ENCODE results near the gene TMEM255B. TPM values are rescaled to one million over a fixed set of nuclear protein-coding genes. Genes with fewer than 3 reads are reported as not detected.

Gene TMEM255B
- total RNA-seq, 1 donor, result 0.43 TPM

- no peak overlapping the region for H3K4me3 ChIP-seq (ENCODE audit: low read depth, low read length)
- no peak for DNase-seq (ENCODE audit: low read depth)
- TF ChIP-seq, protein P1, sequence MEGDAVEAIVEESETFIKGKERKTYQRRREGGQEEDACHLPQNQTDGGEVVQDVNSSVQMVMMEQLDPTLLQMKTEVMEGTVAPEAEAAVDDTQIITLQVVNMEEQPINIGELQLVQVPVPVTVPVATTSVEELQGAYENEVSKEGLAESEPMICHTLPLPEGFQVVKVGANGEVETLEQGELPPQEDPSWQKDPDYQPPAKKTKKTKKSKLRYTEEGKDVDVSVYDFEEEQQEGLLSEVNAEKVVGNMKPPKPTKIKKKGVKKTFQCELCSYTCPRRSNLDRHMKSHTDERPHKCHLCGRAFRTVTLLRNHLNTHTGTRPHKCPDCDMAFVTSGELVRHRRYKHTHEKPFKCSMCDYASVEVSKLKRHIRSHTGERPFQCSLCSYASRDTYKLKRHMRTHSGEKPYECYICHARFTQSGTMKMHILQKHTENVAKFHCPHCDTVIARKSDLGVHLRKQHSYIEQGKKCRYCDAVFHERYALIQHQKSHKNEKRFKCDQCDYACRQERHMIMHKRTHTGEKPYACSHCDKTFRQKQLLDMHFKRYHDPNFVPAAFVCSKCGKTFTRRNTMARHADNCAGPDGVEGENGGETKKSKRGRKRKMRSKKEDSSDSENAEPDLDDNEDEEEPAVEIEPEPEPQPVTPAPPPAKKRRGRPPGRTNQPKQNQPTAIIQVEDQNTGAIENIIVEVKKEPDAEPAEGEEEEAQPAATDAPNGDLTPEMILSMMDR (IDR thresholded peaks at IDR 0.05; ENCODE audit: insufficient read depth, low read depth, low read length), result no peak
Measured at GRCh38 chr13:113736258-113736731, 22.7 kb upstream of the TMEM255B start.

GRCh38 chr13:113737803-113738202, 21.2 kb upstream of the TMEM255B start:
- DNase-seq (ENCODE audit: low read depth), result no peak
- no peak overlapping the region for H3K4me3 ChIP-seq (ENCODE audit: low read depth, low read length)
- TF ChIP-seq, protein P1 (IDR thresholded peaks at IDR 0.05; ENCODE audit: insufficient read depth, low read depth, low read length), result no peak

DNA sequence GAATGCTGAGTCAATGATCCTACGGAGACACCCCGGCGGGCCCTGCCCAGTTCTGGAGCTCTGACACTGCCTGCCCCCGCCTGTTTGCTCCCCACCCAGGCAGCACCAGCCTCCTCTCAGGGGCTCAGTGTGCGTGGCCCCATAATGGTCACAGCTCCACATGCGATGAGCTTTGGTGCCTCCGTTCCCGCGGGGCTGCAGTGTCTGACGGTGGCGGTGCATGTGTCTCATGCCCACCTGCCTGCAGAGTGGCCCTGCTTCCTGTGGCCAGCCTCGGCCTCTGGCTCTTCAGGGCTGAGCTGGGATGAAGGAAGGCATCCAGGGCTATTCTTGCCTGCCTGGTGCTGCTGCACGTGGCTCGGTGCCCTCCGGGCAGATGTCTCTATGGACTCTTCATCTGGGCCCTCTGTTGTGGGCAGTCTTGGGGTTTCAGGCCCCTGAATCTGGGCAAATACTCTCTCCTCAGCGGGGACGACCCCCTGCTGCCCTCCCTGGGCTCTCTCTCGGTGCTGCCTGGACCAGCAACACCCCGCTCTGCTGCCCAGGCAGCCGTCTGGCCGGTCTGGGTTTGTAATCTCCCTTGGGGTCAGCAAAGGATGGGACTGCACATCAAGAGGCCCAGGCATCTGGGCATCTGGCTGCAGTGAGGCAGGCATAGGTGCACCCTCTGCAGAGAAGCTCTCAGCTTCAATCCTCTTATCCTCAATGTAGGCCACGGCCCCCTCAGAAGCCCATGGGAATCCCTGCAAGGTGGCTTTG, 19.3 kb upstream of the TMEM255B start:
- TF ChIP-seq, protein P1 (IDR thresholded peaks at IDR 0.05; ENCODE audit: insufficient read depth, low read depth, low read length), result no peak
- no peak overlapping the region for H3K4me3 ChIP-seq (ENCODE audit: low read depth, low read length)
- DNase-seq (ENCODE audit: low read depth), result no peak

DNA sequence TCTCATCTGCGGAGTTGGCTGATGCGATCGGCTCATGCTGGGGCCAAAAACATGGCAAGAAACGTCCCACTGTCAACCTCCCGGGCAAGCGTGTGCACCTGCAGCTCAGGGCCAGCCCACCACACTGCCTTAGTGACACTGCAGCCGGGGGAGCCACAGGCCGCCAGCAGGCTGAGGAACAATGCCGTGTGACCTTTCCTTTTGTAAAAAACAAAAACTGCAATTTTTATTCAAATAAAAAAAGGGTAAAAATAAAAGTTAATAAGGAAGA, 18.8 kb upstream of the TMEM255B start:
- TF ChIP-seq, protein P1 (IDR thresholded peaks at IDR 0.05; ENCODE audit: insufficient read depth, low read depth, low read length), result no peak
- no peak for DNase-seq (ENCODE audit: low read depth)
- H3K4me3 ChIP-seq (ENCODE audit: low read depth, low read length), result no peak overlapping the region

DNA sequence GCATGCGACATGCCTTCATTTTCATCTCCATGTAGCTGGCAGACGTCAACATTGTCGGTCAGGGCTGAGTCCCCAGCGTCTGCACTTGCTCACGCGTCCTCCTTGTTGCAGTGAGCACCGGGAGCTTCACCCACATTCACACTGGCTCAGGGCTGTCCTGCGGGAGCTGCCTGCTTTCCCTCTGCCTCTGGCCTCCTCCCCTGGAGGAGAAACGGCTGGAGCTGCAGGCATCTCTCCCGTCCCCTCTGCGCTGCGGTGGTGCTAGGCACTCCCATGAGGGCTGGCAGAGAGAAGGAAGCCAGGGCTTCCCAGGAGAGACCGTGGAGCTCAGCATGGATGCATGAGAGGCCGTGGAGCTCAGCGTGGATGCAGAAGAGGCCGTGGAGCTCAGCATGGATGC, 18.4 kb upstream of the TMEM255B start:
- H3K4me3 ChIP-seq (ENCODE audit: low read depth, low read length), result no peak overlapping the region
- TF ChIP-seq, protein P1 (IDR thresholded peaks at IDR 0.05; ENCODE audit: insufficient read depth, low read depth, low read length), result no peak
- no peak for DNase-seq (ENCODE audit: low read depth)

GRCh38 chr13:113741191-113741668, 17.8 kb upstream of the TMEM255B start:
- no peak overlapping the region for H3K4me3 ChIP-seq (ENCODE audit: low read depth, low read length)
- TF ChIP-seq, protein P1 (IDR thresholded peaks at IDR 0.05; ENCODE audit: insufficient read depth, low read depth, low read length), result no peak
- DNase-seq (ENCODE audit: low read depth), result peak; percentile 15

All from fibroblast of villous mesenchyme (primary cell).